GM15510 (cell line): Measurements from ENCODE around the gene ATP10A.

Source experiments
- POLR2A ChIP-seq: IDR thresholded peaks from 3 replicates; pipeline ENCODE4 v1.6.1; 2011; ENCODE audit warnings: borderline replicate concordance; ENCODE audit not compliant: insufficient read length; ENCODE audit errors: extremely low read depth

The ATP10A gene

DNA sequence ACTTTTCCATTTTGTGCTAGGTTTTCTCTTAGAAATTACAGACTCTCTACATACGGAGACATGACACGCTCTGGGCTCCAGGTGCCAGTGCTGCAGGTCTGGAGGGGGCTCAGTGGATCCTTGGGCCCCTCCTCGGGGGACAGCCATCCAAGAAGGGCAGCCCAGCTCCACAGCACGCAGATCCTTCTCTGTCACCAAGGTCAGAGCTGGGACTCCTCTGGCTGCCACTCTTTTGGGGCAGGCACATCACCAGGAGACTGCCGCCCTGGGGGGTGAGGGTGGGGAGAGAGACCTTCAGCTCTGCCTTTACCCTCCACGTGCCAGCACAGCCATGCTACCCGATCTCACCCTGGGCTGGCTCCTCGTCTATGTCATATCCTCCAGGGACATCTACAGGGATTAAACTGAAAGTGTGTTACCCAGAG is 65.6 kb downstream of the ATP10A start:
- no peak for TF ChIP-seq POLR2A

GRCh38 chr15:25797035-25797434 is 66.1 kb downstream of the ATP10A start:
- no peak for TF ChIP-seq POLR2A

GRCh38 chr15:25796395-25796794 is 66.7 kb downstream of the ATP10A start:
- TF ChIP-seq POLR2A: no peak

GRCh38 chr15:25795712-25796111 is 67.4 kb downstream of the ATP10A start:
- no peak for TF ChIP-seq POLR2A

DNA sequence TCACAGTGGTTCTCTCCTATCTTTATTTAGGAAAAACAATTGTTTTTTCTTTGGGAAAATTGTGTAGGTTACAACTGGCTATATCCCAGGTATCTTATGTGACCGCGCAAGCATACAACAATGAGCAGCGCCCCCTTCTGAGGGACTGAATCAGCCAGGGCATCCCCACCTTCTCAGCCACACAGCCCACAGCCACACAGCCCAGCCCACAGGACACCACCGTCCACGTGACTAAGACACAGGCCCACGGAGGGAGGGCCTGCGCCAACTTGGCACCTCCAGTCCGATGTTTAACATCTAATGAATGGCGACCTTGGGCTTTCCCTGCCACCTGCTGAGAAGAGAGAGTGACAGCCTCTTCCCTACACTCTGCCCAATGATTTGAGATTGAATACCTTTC is 68.1 kb downstream of the ATP10A start:
- TF ChIP-seq POLR2A: no peak

DNA sequence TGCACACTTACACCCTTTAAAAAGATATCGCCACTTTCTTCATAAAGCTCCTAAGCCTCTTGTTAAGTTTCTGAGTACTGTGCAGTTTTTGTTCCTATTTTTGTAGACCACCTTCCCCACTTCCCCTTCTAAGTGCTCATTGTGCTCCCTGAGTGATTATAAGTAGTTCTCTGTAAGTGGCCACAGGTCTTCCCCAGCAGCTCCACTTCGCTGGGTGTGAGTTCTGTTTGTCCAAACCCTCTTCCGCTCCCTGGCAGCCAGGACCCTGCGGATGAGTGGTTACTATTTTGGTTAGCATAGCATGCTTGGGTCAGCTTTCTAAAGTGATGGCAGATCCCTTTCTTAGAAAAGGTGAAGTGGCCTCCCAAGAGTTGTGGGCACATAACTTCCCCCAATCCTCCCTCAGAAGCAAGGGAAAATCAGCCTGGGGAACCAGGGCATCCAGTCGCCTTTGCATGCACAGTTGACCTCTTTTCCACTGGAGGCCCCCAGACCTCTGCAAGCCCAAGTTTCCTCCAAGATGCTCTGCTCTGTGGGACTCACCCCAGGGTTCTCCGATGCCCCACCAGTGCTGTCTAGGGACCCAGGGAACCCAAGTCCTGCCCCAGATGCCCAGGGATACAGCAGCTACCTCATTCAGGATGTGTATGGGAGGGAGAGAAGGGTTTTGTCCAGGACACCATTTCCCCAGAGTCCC is 69.6 kb downstream of the ATP10A start:
- TF ChIP-seq POLR2A: no peak

DNA sequence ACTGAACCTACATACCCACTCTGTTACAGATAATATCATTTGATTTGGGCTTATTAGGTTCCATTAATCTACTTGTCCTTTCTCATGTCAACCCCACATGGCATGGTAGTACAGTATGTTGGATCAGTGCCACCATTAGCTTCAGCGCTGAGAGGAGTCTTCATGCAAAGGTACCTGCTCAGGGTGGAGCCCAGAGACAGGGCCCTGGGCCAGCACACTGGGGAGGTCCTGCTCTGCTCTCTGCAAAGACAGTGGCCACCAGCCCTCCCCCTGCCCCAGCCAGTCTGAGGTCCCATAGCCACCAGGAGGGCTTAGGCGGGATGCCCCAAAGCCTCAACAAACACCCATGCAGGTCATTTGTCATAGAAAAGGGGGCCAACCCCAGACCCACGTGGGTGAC is 71.0 kb downstream of the ATP10A start:
- no peak for TF ChIP-seq POLR2A

- no peak for TF ChIP-seq POLR2A
Measured at GRCh38 chr15:25790000-25790660, 73.0 kb downstream of the ATP10A start.

- TF ChIP-seq POLR2A: no peak
Measured at GRCh38 chr15:25789616-25789999, 73.5 kb downstream of the ATP10A start.

GRCh38 chr15:25789211-25789610 is 73.9 kb downstream of the ATP10A start:
- TF ChIP-seq POLR2A: no peak

- TF ChIP-seq POLR2A: no peak
Measured at GRCh38 chr15:25787855-25788520, 75.1 kb downstream of the ATP10A start.

DNA sequence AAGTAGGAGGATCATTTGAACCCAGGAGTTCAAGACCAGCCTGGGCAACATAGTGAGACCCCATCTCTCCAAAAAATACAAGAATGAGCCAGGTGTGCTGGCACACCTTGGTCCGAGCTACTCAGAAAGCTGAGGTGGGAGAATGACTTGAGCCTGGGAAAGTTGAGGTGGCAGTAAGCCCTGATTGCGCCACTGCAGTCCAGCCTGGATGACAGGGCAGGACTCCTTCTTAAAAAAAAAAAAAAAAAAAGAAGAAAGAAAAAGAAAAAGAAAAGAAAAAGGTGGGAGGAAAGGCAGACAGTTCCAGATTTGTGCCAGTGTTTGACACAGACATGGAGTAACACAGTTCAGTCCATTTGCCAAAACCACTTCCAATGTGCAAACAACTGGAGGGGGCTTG is 75.7 kb downstream of the ATP10A start:
- TF ChIP-seq POLR2A: no peak

GRCh38 chr15:25786040-25786439 is 77.1 kb downstream of the ATP10A start:
- no peak for TF ChIP-seq POLR2A

DNA sequence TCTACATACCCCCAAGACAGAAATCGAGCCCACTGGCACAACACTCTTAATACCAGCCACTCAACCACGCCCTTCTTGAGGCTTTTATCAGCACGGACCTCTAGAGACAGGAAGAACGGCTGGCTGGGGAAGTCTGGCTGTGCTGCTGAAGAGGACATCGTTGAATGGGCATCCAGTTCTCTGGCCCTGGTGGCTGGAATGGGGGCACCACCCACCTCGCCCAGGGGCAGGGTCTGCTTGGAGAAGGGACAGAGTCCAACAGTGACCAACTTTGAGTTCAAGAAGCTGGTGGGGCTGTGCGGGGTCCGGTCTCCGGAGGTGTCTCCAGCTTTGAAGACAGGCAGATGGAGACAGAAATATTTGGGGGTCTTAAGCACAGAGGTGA is 77.5 kb downstream of the ATP10A start:
- TF ChIP-seq POLR2A: no peak

- TF ChIP-seq POLR2A: no peak
Measured at GRCh38 chr15:25784876-25785640, 78.1 kb downstream of the ATP10A start.
